ENCODE data around the gene KIAA1328.

The KIAA1328 gene

DNA sequence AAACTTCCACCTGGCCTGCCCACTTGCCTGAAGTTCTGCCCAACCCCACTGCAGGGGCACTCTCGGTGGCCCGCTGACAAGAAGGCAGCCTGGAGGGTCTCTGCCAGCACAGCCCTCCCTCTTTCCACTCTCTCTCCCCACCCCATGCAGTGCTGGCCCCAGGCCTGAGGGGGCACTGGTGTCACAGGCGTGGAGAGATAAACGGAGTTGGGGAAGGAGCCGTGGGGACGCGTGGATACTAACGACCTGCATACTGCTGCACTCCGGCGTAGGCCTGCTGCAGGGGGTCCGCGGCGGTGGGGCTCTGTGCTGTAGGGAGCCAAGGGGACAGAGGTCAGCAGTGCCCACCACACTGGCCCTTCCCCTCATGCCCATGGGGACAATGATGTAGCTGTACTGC lies 437.4 kb downstream of the KIAA1328 start:
- H3K9ac ChIP-seq (ENCODE audit: low read length): no peak overlapping the region
- H3K9me2 ChIP-seq (replicated peaks; ENCODE audit: insufficient read depth, low read length): no peaks in the 10 kb centered on the region
- no peaks in the 10 kb centered on the region for H3F3A ChIP-seq (ENCODE audit: insufficient read depth)
- no peak overlapping the region for H3K4me3 ChIP-seq (ENCODE audit: insufficient read depth, low read length, poor library complexity, severe bottlenecking)
- no peaks in the 10 kb centered on the region for H4K20me1 ChIP-seq (ENCODE audit: low read depth, low read length)
- no peak overlapping the region for H3K27ac ChIP-seq (ENCODE audit: low read depth, low read length)
- H3K27me3 ChIP-seq (ENCODE audit: low read length): no peaks in the 10 kb centered on the region
- H3K36me3 ChIP-seq (ENCODE audit: low read length): no peaks in the 10 kb centered on the region
- no peaks in the 10 kb centered on the region for H3K79me2 ChIP-seq (ENCODE audit: insufficient read depth, low read length)
- H2AFZ ChIP-seq (ENCODE audit: low read depth, low read length, severe bottlenecking): no peak overlapping the region
- H3K4me2 ChIP-seq (ENCODE audit: low read depth, low read length, poor library complexity, severe bottlenecking): no peak overlapping the region
- no peaks in the 10 kb centered on the region for H3K9me3 ChIP-seq (ENCODE audit: insufficient read depth, low read length)
- peak; percentile 10 for TF ChIP-seq CTCF (IDR thresholded peaks at IDR 0.05; ENCODE audit: insufficient read depth, low read length, poor library complexity, severe bottlenecking)
- TF ChIP-seq EZH2phosphoT487 (conservative IDR thresholded peaks at IDR 0.05; ENCODE audit: low read length): no peak

DNA sequence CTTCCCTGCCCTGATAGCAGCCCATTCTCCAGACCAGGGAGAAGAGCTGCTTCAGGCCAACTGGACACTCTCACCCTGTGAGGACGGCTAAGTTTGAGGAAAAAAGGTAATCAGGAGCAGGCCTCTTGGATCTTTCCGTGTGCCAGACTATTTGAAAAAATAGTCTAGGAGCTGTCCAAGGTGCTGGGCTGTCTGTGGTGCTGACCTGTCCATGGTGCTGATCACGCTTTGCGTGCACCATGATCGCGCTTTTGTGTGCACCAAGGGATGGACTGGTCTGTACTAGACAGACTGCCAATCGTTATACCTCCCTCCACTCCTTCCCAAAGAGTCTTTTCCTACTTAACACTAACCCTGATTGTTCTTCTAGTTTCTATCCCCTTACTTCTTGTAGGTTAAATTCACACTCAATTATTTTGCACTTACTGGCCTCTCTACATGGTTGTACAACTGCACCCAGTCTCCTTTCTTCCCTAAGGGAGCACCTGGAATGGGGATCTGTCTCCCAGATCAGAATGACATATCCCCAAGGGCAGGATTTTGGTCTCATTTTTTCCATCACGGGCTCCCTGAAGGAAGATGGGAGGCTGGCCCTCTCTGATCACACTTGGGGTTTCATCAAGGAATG lies 441.2 kb downstream of the KIAA1328 start:
- Histone ChIP-seq H2AFZ (ENCODE audit: low read depth, low read length, severe bottlenecking) (no peak overlapping the region), H3K79me2 (ENCODE audit: insufficient read depth, low read length) (no peaks in the 10 kb centered on the region), H3K9me3 (ENCODE audit: insufficient read depth, low read length) (no peaks in the 10 kb centered on the region), H3K4me3 (ENCODE audit: insufficient read depth, low read length, poor library complexity, severe bottlenecking) (no peak overlapping the region), H3K27me3 (ENCODE audit: low read length) (no peaks in the 10 kb centered on the region), H3K9ac (ENCODE audit: low read length) (no peak overlapping the region), H4K20me1 (ENCODE audit: low read depth, low read length) (no peaks in the 10 kb centered on the region), H3K27ac (ENCODE audit: low read depth, low read length) (no peak overlapping the region), H3K36me3 (ENCODE audit: low read length) (no peaks in the 10 kb centered on the region), H3F3A (ENCODE audit: insufficient read depth) (no peaks in the 10 kb centered on the region), H3K4me2 (ENCODE audit: low read depth, low read length, poor library complexity, severe bottlenecking) (no peak overlapping the region), H3K9me2 (replicated peaks; ENCODE audit: insufficient read depth, low read length) (no peaks in the 10 kb centered on the region)
- TF ChIP-seq CTCF (IDR thresholded peaks at IDR 0.05; ENCODE audit: insufficient read depth, low read length, poor library complexity, severe bottlenecking) (no peak), EZH2phosphoT487 (conservative IDR thresholded peaks at IDR 0.05; ENCODE audit: low read length) (no peak)

DNA sequence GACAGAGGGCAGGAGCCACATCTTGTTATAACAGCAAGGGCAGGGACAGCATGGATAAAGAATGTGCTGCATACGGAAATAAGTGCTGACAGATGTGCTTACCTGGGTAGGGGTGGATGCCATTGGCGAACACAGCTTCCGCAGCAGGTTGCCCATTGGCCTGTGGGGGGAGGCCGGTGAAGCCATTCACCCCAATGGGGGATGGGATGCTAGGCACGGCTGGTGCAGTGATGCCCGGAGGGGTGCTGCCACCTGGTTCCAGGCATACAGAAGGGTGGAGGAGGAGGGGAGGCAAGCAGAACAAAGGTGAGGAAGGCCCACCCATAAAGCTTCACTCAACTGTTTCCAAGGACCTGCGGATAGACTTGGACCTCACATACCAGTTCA lies 441.7 kb downstream of the KIAA1328 start:
- Histone ChIP-seq H3K27ac (ENCODE audit: low read depth, low read length) (no peak overlapping the region), H2AFZ (ENCODE audit: low read depth, low read length, severe bottlenecking) (no peak overlapping the region), H4K20me1 (ENCODE audit: low read depth, low read length) (no peaks in the 10 kb centered on the region), H3F3A (ENCODE audit: insufficient read depth) (no peaks in the 10 kb centered on the region), H3K9me3 (ENCODE audit: insufficient read depth, low read length) (no peaks in the 10 kb centered on the region), H3K4me3 (ENCODE audit: insufficient read depth, low read length, poor library complexity, severe bottlenecking) (no peak overlapping the region), H3K36me3 (ENCODE audit: low read length) (no peaks in the 10 kb centered on the region), H3K4me2 (ENCODE audit: low read depth, low read length, poor library complexity, severe bottlenecking) (no peak overlapping the region), H3K9ac (ENCODE audit: low read length) (no peak overlapping the region), H3K27me3 (ENCODE audit: low read length) (no peaks in the 10 kb centered on the region), H3K79me2 (ENCODE audit: insufficient read depth, low read length) (no peaks in the 10 kb centered on the region), H3K9me2 (replicated peaks; ENCODE audit: insufficient read depth, low read length) (no peaks in the 10 kb centered on the region)
- no peak for TF ChIP-seq CTCF (IDR thresholded peaks at IDR 0.05; ENCODE audit: insufficient read depth, low read length, poor library complexity, severe bottlenecking)
- TF ChIP-seq EZH2phosphoT487 (conservative IDR thresholded peaks at IDR 0.05; ENCODE audit: low read length): no peak
